Activated T-helper 9 cell treated with anti-CD3 and anti-CD28 coated beads, Interleukin-2, amount 50 U/mL, for 16 hours (primary cell): Measurements from ENCODE around the gene NAT16.
A peak's percentile ranks its signal among the peaks of the same experiment; 100 is the strongest.
"Not testable (repeated sequence)": the region's sequence is repeated elsewhere in the genome, so short reads cannot be mapped to it uniquely, and the experiment has no call there.

Experiments used
- DNase-seq: peaks from one replicate; pipeline ENCODE4 v3.0.0-alpha.2; 2020; ENCODE audit warnings: low read depth

NAT16 gene

GRCh38 chr7:101201695-101202602 is 21.9 kb upstream of the NAT16 start:
- DNase-seq, result no peak

DNA sequence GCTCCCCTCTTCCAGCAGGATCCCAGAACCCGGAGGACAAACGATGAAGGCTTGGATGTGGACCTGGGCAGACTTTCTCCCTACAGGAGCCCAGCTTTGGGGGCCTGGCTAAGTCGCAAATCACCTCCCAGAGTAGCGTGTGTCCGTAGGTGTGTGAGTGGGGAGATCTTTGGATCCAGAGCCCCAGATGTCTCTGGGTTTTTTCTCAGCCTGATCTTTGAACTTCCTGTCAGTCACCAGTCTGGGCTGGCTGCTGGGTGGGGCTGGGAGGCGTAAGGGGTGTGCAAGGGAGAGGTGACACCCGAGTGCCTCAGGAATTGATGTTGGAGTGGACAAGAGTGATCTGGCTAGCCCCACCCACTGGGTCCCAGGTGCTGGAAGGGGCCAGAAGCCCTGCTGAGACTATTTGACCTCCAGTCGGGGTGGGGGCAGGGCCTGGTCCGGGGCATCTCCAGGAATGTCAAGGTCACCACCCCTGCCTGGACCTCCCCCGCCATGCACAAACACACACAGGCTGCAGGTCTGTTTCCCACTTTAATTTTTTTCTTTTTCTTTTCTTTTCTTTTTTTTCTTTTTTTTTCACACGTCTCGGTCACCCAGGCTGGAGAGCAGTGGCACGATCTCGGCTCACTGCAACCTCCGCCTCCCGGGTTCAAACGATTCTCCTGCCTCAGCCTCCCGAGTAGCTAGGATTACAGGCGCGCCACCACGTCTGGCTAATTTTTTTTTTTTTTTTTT is 20.9 kb upstream of the NAT16 start, which contains the start of gene MOGAT3:
MOGAT3 (minus strand) TSS at position 175 of the 738 bp plus-strand sequence. CDS start 182 bp downstream, outside the sequence.
- no peak for DNase-seq

DNA sequence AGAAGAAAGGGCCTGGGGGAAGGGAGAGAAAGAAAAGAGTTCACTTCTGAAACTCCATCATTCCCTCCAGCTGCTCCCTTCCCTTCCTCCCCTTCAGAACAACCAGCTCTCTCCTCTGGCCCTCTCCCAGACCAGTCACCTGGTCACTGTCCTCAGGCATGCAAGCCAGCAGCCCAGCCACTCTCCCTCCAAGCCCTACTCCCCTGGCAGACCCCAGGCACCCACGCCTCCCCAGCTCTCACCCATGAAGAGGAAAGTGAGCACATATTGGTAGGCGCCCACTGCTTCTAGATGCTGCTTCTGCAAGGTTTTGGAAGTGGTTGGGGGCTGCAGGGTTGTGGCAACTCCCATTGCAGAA is 20.4 kb upstream of the NAT16 start:
- DNase-seq, result no peak

DNA sequence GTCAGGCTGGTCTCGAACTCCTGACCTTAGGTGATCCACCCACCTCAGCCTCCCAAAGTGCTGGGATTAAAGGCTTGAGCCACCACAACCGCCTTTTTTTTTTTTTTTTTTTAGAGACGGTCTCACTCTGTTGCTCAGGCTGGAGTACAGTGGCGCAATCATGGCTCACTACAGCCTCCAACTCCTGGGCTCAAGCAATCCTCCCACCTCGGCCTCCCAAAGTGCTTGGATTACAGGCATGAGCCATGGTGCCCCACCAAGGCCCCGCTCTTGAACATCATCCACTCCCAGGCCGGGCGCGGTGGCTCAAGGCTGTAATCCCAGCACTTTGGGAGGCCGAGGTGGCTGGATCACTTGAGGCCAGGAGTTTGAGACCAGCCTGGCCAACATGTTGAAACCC is 19.4 kb upstream of the NAT16 start:
- not testable (repeated sequence) for DNase-seq

DNA sequence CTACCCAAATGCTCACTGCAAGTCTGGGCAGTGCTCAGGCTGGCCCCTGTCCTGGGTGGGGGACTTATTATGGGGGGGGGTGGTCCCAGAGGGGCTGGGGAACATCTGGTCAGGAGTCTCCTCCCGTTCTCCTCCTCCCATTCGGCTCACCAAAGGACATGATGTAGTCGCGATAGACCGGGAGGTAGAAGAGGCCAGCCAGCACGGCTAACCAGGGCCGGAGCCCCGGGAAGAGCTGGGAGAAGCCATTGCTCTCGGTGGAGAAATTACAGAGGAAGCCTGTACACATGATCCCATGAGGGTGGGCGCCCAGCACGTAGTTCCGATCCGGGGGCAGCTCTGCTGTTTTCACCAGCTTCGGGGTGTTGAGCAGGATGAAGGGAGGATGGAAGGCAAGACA is 18.4 kb upstream of the NAT16 start:
- no peak for DNase-seq

- no peak for DNase-seq
These were observed 17.9 kb upstream of the NAT16 start for GRCh38 chr7:101197991-101198390.

DNA sequence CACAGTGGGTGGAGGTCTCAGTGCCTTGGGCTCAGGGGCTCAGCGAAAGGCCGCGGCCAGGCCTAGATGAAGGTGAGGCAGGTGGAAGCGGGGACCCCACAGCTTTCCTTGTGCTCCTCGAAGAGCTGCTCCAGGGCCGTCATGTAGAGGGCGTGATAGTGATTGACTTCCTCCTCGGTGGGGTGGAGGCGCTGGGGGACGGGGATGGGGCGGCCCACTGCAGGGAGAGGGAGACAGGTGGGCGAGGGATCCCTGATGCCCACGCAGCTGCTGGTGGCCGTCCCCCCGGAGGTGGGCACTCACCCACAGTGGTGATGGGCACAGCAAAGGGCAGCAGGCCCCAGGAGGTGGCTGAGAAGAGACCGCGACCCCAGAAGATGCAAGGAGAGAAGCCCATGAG is 15.8 kb upstream of the NAT16 start:
- DNase-seq, result no peak

- DNase-seq, result no peak
These were observed 9.0 kb upstream of the NAT16 start for GRCh38 chr7:101189109-101189508.

- no peak for DNase-seq
These were observed 6.8 kb upstream of the NAT16 start for GRCh38 chr7:101186844-101187428.

GRCh38 chr7:101186194-101186593 is 6.1 kb upstream of the NAT16 start:
- DNase-seq, result no peak

DNA sequence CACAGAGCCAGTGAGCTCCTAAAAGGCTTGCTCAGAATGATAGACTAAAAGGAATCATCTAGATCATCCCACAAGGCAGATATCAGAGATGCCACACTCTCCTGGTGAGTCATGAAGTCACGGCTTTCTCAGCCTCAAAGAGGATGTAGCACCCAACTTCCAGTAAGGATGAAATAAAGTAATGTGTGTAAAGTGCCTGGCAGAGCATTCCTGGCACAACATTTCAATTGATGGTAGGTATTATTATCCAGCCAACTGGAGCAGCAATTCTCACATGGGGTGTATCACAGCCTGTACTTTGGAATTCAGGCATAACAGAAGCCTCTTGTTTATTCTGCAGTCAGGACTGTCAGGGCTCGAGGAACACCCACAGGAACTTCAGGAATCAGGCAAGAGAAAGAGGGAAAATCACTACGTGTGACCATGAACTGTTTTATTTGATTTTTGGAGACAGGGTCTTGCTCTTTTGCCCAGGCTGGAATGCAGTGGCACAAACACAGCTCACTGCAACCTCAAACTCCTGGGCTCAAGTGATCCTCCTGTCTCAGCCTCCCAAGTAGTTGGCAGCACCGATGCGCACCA is 5.3 kb upstream of the NAT16 start:
- DNase-seq, result no peak

DNA sequence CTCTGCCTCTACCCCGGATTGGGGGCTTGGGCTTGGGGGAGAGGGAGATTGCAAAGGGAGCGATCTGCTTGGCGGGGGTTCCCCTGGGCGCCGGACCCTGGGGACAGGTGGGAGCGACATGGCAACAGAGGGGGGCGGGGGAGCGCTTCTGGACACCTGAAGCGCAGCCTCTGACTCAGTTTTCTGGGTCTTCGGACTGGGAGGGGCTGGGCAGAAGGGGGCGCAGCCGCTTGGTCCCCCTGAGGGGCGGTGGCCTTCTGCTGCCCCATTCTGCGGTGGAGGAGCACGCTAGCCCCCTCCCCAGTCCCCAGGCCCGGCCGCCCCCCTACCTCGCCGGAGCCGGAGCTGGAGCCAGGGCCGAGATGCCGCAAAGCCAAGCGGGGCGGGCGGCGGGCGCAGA is 380 bp downstream of the NAT16 start:
- no peak for DNase-seq

DNA sequence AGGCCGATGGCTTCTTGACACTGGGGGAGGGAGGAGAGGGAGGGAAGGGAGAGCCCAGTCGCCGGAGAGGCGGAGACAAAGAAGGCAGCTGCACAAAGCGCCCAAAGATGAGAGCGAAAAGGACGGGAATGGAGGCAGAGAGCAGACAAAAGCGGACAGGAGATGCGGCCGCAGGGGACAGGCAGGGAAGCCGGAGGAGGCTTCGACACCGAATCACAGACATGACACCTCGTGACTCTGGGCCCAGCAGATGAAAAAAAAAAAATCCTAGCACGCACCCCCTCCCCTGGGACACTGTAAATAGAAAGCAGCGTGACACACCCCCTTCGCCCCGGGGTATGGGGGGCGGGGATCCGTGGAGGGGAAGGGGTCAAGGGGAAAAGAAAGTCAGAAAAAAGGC is 976 bp downstream of the NAT16 start:
- no peak for DNase-seq

DNA sequence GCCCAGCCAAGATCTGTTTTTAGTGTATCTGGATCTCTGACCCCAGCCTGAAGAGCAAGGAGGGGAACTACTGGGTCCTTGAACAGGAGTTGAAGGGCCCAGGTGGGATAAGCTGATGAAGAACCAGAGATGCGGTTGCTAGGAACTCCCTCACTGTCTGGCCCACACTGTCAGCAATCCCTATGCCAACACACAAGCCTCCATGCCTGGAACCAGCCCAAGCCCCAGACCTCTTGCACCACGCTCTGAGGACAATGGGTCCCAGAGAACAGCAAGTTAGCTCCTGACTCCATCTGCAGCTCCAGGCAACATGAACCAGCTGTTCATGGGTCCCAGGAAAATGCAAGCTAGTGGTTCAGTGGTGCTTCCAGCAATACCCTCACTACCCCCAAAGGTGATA is 2.4 kb downstream of the NAT16 start:
- no peak for DNase-seq

DNA sequence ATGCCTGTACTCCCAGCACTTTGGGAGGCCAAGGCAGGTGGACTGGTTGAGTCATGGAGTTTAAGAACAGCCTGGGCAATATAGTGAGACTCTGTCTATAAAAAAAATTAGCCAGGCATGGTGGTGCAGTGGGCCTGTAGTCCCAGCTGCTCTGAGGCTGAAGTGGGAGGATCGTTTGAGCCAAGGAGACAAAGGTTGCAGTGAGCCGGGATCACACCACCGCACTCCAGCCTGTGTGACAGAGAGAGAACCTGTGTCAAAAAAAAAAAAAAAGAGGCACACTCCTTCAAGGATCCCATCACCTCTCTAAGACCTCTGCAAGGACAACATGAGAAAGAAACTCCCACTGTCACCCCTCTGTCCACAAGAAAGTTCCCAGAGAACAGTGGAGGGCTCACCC is 4.4 kb downstream of the NAT16 start:
- DNase-seq, result no peak

- no peak for DNase-seq
These were observed 5.7 kb downstream of the NAT16 start for GRCh38 chr7:101174322-101174854.

DNA sequence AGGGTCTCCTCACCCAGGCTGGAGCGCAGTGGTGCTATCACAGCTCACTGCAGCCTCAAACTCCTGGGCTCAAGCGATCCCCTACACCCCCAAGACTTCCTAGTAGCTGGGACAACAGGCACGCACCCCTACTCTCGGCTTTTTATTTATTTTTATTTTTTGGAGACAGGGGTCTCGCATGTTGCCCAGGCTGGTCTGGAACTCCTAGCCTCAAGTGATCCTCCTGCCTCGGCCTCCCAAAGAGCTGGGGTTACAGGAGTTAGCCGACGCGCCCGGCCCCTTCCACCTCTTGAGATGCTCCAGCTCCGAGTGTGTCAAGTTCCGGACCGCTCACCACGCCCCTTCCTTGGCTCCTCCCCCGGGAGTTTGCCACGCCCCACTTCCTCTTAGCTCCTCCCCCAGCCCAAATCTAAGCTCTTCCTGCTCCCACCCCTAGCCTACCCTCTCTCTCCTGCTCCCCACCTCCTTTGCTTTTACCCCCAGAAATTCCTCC is 6.3 kb downstream of the NAT16 start:
- DNase-seq, result peak; percentile 35

DNA sequence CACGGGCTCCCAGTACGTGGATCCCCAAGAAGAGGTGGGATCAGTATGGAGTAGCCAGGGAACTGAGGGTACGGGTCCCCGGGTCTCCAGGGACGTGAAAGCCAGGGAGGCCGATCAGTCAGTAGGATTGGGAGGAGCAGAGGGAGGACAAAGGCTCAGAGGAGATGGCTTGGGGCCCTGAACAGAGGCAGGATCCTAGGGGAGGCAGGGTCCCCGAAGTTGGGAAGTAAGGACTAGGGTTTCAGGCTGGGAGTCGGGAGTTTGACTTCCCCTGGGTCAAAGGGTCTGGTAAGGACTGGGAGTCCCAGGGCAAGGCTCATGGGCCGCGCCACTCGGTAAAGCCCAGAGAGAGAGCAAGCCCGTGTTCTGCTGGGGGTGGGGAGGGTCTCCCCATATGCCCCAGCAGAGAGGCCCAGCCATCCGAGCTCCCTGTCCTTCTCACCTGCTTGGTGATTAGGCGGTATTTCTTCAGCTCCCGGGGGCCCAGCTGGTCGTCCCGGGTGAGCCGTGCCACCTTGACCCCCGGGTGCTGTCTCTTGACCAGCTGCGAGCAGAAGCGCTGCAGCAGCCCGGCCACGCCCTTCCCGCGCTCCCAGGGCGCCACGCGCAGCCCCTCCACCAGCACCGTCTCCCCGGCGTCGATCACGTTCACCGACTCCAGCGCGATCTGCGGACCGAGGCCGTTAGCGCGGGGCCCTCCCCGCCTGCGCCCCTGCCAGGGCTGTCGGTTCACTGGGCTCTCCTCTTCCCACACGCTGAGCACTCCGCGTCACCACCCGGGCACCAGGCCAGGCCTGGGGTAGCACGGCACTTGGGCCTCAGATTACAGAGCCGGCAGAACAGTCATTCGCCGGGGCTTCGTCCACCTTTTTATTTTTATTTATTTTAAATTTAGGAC is 7.0 kb downstream of the NAT16 start:
- no peak for DNase-seq

DNA sequence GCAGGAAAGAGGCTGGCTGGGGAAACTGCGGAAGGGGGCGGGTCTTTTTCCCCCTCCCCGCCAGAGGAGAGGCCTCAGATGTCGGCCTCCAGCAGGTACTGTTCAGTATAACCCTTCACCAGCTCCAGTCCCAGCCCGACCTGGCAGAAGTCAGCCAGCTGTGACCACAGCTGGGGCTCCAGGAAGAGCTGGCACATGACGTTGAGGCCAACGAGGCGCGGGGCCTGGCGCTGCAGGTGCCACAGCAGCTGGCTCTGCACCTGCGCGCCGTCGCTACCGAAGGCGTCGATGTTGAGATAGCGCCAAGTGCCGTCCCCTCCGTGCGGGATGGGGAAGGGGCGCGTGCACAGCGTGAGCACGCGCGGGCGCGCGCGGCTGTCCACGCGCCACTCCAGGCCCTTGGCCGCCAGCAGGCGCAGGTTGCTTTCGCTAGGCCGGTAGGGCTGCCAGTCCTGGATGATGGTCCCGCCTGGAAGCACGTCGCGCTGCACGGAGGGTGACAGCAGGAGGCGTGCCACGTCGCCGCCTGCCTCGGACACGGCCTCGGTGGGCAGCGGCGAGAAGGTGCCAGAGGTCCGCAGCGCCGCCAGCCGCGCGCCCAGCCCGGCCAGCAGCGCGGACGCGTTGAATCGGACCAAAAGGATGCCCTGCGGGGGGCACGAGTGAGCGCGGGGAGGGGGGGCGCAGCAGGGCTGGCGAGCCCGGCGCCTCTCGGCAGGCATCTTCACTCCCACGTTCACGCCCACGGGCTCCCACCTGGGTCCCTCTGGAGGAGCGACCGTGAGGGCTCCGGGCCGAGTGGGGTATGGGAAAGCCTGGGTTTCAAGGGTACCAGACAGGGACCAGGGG is 7.9 kb downstream of the NAT16 start:
- no peak for DNase-seq

DNA sequence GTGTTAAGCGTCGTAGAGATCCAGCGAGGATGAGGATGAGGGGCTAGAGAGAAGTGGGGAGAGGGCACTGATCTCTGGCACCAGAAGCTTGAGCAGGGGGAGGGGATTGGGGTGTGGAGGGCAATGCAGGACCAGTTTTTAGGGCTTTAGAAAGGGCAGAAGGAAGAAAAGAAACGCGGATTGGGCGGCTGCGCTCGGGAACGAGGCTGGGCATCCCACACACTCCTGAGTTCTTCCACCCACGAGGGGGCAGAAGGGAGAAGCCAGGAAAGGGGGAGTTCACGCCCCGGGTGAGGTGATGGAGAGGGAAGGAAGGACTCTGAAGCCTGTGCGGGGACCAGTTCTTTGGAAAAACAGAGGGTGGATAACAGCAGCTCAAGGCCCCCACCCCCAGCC is 8.7 kb downstream of the NAT16 start:
- DNase-seq, result no peak
